IMR-90 (cell line): ENCODE measurements around the gene WDR5. TPM values are rescaled to one million over a fixed set of nuclear protein-coding genes. Genes with fewer than 3 reads are reported as not detected.

Experiments used
- ATAC-seq: fragments of 200-7000 bp; cut with Tn5 transposase; 2 replicates; pipeline ENCODE4 v1.9.1; 2020; ENCODE audit warnings: low read depth, mild to moderate bottlenecking, moderate library complexity
- BruUV-seq: library from RNA; stranded (reverse); fragments of 400-500 nt; replicated peaks from 2 replicates; lab custom pipeline; 2021; lab: Mats Ljungman, UMichigan
- CTCF ChIA-PET: fragments of 300-600 bp; formaldehyde crosslinking; extraction: SDS; loops from one replicate; lab custom pipeline; 2021; ENCODE audit warnings: antibody characterized with exemption; lab: Yijun Ruan, JAX
- POLR2A ChIA-PET: fragments of 300-600 bp; sonication (Branson Sonifier 250); formaldehyde crosslinking; loops from one replicate; lab custom pipeline; 2022; ENCODE audit warnings: antibody characterized with exemption; ENCODE audit not compliant: unreplicated experiment; lab: Charles Lee
- DNase-seq: peaks from one replicate; pipeline ENCODE4 v3.0.0; 2013
- H2AFZ ChIP-seq: replicated peaks from 2 replicates; pipeline ENCODE3; 2013; ENCODE audit warnings: low read length, mild to moderate bottlenecking; ENCODE audit not compliant: poor library complexity
- H2AK5ac ChIP-seq: 2 replicates; pipeline ENCODE4 v1.6.1; 2013; ENCODE audit warnings: low read depth, low read length, inconsistent platforms
- H2AK9ac ChIP-seq: replicated peaks from 2 replicates; pipeline ENCODE3; 2013; ENCODE audit warnings: mild to moderate bottlenecking, low read depth, low read length, moderate library complexity; ENCODE audit not compliant: poor library complexity
- H2BK120ac ChIP-seq: 2 replicates; pipeline ENCODE4 v1.6.1; 2013; ENCODE audit warnings: low read depth, low read length, inconsistent platforms
- H2BK15ac ChIP-seq: 3 replicates; pipeline ENCODE4 v1.6.1; 2013; ENCODE audit warnings: low read depth, low read length, inconsistent platforms
- H2BK20ac ChIP-seq: 2 replicates; pipeline ENCODE4 v1.6.1; 2013; ENCODE audit warnings: low read depth, mild to moderate bottlenecking, inconsistent platforms, low read length, moderate library complexity
- H2BK5ac ChIP-seq: 2 replicates; pipeline ENCODE4 v1.6.1; 2013; ENCODE audit warnings: mild to moderate bottlenecking, low read depth, low read length, inconsistent platforms; ENCODE audit not compliant: poor library complexity, severe bottlenecking
- H3K14ac ChIP-seq: replicated peaks from 2 replicates; pipeline ENCODE4 v1.6.1; 2013; ENCODE audit warnings: low read depth, low read length, inconsistent platforms
- H3K18ac ChIP-seq: 2 replicates; pipeline ENCODE4 v1.6.1; 2013; ENCODE audit warnings: low read depth, low read length, control low read depth
- H3K23ac ChIP-seq: 2 replicates; pipeline ENCODE4 v1.6.1; 2013; ENCODE audit warnings: low read depth, low read length, inconsistent platforms
- H3K27ac ChIP-seq: 2 replicates; pipeline ENCODE4 v1.5.1; 2013; ENCODE audit warnings: mild to moderate bottlenecking, control low read depth, low read length; ENCODE audit not compliant: insufficient read depth
- H3K27me3 ChIP-seq: 2 replicates; pipeline ENCODE4 v1.6.1; 2013; ENCODE audit warnings: low read length; ENCODE audit not compliant: control insufficient read depth, insufficient read depth
- H3K36me3 ChIP-seq: 2 replicates; pipeline ENCODE4 v1.6.1; 2013; ENCODE audit warnings: low read length, mixed read lengths; ENCODE audit not compliant: control insufficient read depth, insufficient read depth
- H3K4ac ChIP-seq: 2 replicates; pipeline ENCODE4 v1.6.1; 2013; ENCODE audit warnings: low read depth, low read length, inconsistent platforms
- H3K4me1 ChIP-seq: 2 replicates; pipeline ENCODE4 v1.6.1; 2013; ENCODE audit warnings: low read length, mixed read lengths; ENCODE audit not compliant: control insufficient read depth, insufficient read depth
- H3K4me2 ChIP-seq: 2 replicates; pipeline ENCODE4 v1.6.1; 2013; ENCODE audit warnings: low read depth, mild to moderate bottlenecking, control low read depth, low read length, moderate library complexity
- H3K4me3 ChIP-seq: 2 replicates; pipeline ENCODE4 v1.5.1; 2013; ENCODE audit warnings: low read depth, mild to moderate bottlenecking, control low read depth, low read length, moderate library complexity; ENCODE audit not compliant: insufficient read depth
- H3K56ac ChIP-seq: 2 replicates; pipeline ENCODE4 v1.6.1; 2013; ENCODE audit warnings: low read length, inconsistent platforms; ENCODE audit not compliant: insufficient read depth; ENCODE audit errors: extremely low read depth
- H3K79me1 ChIP-seq, 2 experiments: 2 replicates each; pipeline ENCODE4 v1.6.1; 2013; ENCODE audit warnings: low read length in 2 of 2, inconsistent platforms in 1 of 2, low read depth in 1 of 2
- H3K9ac ChIP-seq: 2 replicates; pipeline ENCODE4 v1.6.1; 2013; ENCODE audit warnings: low read depth, low read length, control low read depth
- H3K9me1 ChIP-seq: 2 replicates; pipeline ENCODE4 v1.6.1; 2013; ENCODE audit warnings: low read length, inconsistent platforms; ENCODE audit not compliant: insufficient read depth
- H3K9me3 ChIP-seq: 2 replicates; pipeline ENCODE4 v1.6.1; 2013; ENCODE audit warnings: low read length; ENCODE audit not compliant: control insufficient read depth, insufficient read depth
- H4K20me1 ChIP-seq: 2 replicates; pipeline ENCODE4 v1.6.1; 2013; ENCODE audit warnings: low read length, inconsistent platforms; ENCODE audit not compliant: insufficient read depth
- H4K5ac ChIP-seq: 2 replicates; pipeline ENCODE4 v1.6.1; 2013; ENCODE audit warnings: mild to moderate bottlenecking, low read depth, low read length, control low read depth
- H4K8ac ChIP-seq, 2 experiments: 2 replicates each; pipeline ENCODE4 v1.6.1; 2013; ENCODE audit warnings: low read depth in 2 of 2, low read length in 2 of 2, control low read depth in 1 of 2, inconsistent platforms in 1 of 2
- H4K91ac ChIP-seq: 2 replicates; pipeline ENCODE4 v1.6.1; 2013; ENCODE audit warnings: low read depth, low read length, inconsistent platforms; ENCODE audit not compliant: insufficient read depth
- CEBPB ChIP-seq: IDR thresholded peaks from 2 replicates; pipeline ENCODE4 v1.6.1; 2012; ENCODE audit warnings: low read depth, low read length, improper control_type of control experiment
- CHD1 ChIP-seq: IDR thresholded peaks from 2 replicates; pipeline ENCODE4 v1.6.1; 2012; ENCODE audit warnings: low read depth, low read length, improper control_type of control experiment
- FOS ChIP-seq: fragments of 150-350 bp; IDR thresholded peaks from 2 replicates; pipeline ENCODE4 v1.6.1; 2016; ENCODE audit warnings: low read depth, low read length
- MAFK ChIP-seq: IDR thresholded peaks from 2 replicates; pipeline ENCODE4 v1.6.1; 2012; ENCODE audit warnings: low read depth, low read length, improper control_type of control experiment
- MAZ ChIP-seq: IDR thresholded peaks from 2 replicates; pipeline ENCODE4 v1.6.1; 2012; ENCODE audit warnings: low read depth, mild to moderate bottlenecking, low read length, improper control_type of control experiment, moderate library complexity, borderline replicate concordance
- NFE2L2 ChIP-seq: fragments of 150-350 bp; IDR thresholded peaks from 2 replicates; pipeline ENCODE4 v1.6.1; 2016; ENCODE audit warnings: low read depth, mild to moderate bottlenecking, low read length
- POLR2A ChIP-seq: IDR thresholded peaks from 2 replicates; pipeline ENCODE4 v1.6.1; 2012; ENCODE audit warnings: mild to moderate bottlenecking, low read depth, low read length
- RAD21 ChIP-seq: IDR thresholded peaks from 2 replicates; pipeline ENCODE4 v1.6.1; 2012; ENCODE audit warnings: low read length, improper control_type of control experiment
- RCOR1 ChIP-seq: IDR thresholded peaks from 2 replicates; pipeline ENCODE4 v1.6.1; 2012; ENCODE audit warnings: mild to moderate bottlenecking, low read length, improper control_type of control experiment; ENCODE audit not compliant: insufficient replicate concordance
- RFX5 ChIP-seq: IDR thresholded peaks from 2 replicates; pipeline ENCODE4 v1.8.0; 2012; ENCODE audit warnings: low read depth, mild to moderate bottlenecking, low read length, moderate library complexity
- WGBS, 2 experiments: methylation state at CpG; one replicate each; pipeline versions ENCODE4 v1.1.5 to v1.1.7; 2013; ENCODE audit warnings: missing lambda C conversion rate in 2 of 2; ENCODE audit not compliant: insufficient read length in 1 of 2; ENCODE audit errors: extremely low coverage in 2 of 2; 5-methylcytosine and 5-hydroxymethylcytosine counted together
- dilution Hi-C: fragments of 300-500 bp; cut with HindIII; formaldehyde crosslinking; loops from one replicate; pipeline ENCODE4 v1.14.3; 2018; ENCODE audit warnings: low sequenced_read_pairs; ENCODE audit not compliant: unreplicated experiment
- in situ Hi-C: fragments of 300-500 bp; cut with MboI; formaldehyde crosslinking; loops from 3 replicates; pipeline ENCODE4 v1.14.3; 2019; ENCODE audit warnings: low sequenced_read_pairs, inconsistent platforms, mixed read lengths
- intact Hi-C: fragments of 100-400 bp; cut with micrococcal nuclease; formaldehyde crosslinking; loops from 2 replicates; pipeline ENCODE4 v1.10.0; 2022
- polyA plus RNA-seq, 3 experiments: library from polyadenylated mRNA; depleted of rRNA; stranded (reverse); fragments of >200 nt; gene quantifications; 2 replicates each; pipeline ENCODE4 v1.2.3, GENCODE V29; 2012; ENCODE audit warnings: low replicate concordance in 1 of 3
- total RNA-seq: library from RNA; depleted of rRNA; stranded (reverse); fragments of >200 nt; gene quantifications from 2 replicates; pipeline ENCODE4 v1.2.3, GENCODE V29; 2012
- TF ChIP-seq, protein P1 (sequence below): fragments of 150-350 bp; IDR thresholded peaks from 2 replicates; pipeline ENCODE4 v1.6.1; 2016; ENCODE audit warnings: low read depth, mild to moderate bottlenecking, low read length, moderate library complexity, borderline replicate concordance
- TF ChIP-seq, protein P2 (sequence below): fragments of 150-350 bp; IDR thresholded peaks from 2 replicates; pipeline ENCODE4 v1.6.1; 2017; ENCODE audit warnings: mild to moderate bottlenecking, antibody characterized with exemption, low read length, low read depth
- TF ChIP-seq, protein P3 (sequence below): conservative IDR thresholded peaks from 2 replicates; pipeline ENCODE4 v1.5.1; 2012; ENCODE audit warnings: mild to moderate bottlenecking, low read depth, low read length, improper control_type of control experiment

Gene WDR5
- total and polyA plus RNA-seq, 2 of the 4 experiments (the other 2 are of a cell fraction) = 18.3 to 26.6 TPM

DNA sequence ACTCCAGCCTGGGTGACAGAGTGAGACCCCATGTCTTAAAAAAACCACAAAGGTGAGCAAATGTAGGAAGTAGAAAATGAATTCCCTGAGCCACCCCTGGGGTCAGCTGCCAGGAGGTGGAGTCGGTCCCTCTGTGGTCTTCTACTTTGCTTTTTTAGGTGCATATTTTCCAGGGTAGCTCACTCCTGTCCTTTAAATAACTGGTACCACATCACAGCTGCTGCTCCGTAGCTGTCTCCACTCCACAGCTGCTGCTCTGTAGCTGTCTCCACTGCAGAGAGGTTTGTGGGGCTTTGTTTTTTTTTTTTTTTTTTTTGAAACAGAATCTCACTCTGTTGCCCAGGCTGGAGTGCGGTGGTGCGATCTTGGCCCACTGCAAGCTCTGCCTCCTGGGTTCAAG, 8.9 kb downstream of the WDR5 start:
- Histone ChIP-seq H3K4me2 (no peak overlapping the region), H3K18ac (no peak overlapping the region), H2AK9ac (no peak overlapping the region), H4K91ac (no peak overlapping the region), H3K9me3 (no peaks in the 10 kb centered on the region), H3K9me1 (no peaks in the 10 kb centered on the region; the same call in 1 of the 2 replicates), H3K4me3 (no peak overlapping the region), H2AFZ (peak overlapping the region; percentile 18), H3K4me1 (no peaks in the 10 kb centered on the region), H3K79me1 (peaks cover 32 to 42% of the 10 kb centered on the region in 2 experiments), H3K27me3 (no peaks in the 10 kb centered on the region), H3K36me3 (peaks cover 66% of the 10 kb centered on the region), H3K9ac (no peak overlapping the region), H2BK20ac (no peak overlapping the region), H2BK15ac (no peak overlapping the region), H3K27ac (no peak overlapping the region), H4K20me1 (peaks cover 8% of the 10 kb centered on the region), H4K5ac (no peak overlapping the region), H2BK5ac (no peak overlapping the region), H3K23ac (no peak overlapping the region), H3K14ac (no peak overlapping the region), H2BK120ac (no peak overlapping the region), H3K56ac (no peak overlapping the region), H4K8ac (no peak overlapping the region), H2AK5ac (no peak overlapping the region), H3K4ac (no peak overlapping the region)
- dilution Hi-C loops (no loop called here), intact Hi-C loops (no loop called here), in situ Hi-C loops (loop anchor here (25.0 kb wide), 1 partner anchor 358 kb away; no protein-coding TSS in a partner anchor)
- BruUV-seq = no TSS peak
- TF ChIP-seq, protein P1, sequence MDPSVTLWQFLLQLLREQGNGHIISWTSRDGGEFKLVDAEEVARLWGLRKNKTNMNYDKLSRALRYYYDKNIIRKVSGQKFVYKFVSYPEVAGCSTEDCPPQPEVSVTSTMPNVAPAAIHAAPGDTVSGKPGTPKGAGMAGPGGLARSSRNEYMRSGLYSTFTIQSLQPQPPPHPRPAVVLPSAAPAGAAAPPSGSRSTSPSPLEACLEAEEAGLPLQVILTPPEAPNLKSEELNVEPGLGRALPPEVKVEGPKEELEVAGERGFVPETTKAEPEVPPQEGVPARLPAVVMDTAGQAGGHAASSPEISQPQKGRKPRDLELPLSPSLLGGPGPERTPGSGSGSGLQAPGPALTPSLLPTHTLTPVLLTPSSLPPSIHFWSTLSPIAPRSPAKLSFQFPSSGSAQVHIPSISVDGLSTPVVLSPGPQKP = no peak
- no peak for TF ChIP-seq FOS
- TF ChIP-seq POLR2A = no peak
- TF ChIP-seq, protein P2, sequence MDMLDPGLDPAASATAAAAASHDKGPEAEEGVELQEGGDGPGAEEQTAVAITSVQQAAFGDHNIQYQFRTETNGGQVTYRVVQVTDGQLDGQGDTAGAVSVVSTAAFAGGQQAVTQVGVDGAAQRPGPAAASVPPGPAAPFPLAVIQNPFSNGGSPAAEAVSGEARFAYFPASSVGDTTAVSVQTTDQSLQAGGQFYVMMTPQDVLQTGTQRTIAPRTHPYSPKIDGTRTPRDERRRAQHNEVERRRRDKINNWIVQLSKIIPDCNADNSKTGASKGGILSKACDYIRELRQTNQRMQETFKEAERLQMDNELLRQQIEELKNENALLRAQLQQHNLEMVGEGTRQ = no peak
- no peak for TF ChIP-seq MAZ
- no peak for TF ChIP-seq MAFK
- TF ChIP-seq RFX5 = no peak
- TF ChIP-seq RCOR1 = no peak
- no peak for TF ChIP-seq CHD1
- no peak for TF ChIP-seq RAD21
- TF ChIP-seq, protein P3, sequence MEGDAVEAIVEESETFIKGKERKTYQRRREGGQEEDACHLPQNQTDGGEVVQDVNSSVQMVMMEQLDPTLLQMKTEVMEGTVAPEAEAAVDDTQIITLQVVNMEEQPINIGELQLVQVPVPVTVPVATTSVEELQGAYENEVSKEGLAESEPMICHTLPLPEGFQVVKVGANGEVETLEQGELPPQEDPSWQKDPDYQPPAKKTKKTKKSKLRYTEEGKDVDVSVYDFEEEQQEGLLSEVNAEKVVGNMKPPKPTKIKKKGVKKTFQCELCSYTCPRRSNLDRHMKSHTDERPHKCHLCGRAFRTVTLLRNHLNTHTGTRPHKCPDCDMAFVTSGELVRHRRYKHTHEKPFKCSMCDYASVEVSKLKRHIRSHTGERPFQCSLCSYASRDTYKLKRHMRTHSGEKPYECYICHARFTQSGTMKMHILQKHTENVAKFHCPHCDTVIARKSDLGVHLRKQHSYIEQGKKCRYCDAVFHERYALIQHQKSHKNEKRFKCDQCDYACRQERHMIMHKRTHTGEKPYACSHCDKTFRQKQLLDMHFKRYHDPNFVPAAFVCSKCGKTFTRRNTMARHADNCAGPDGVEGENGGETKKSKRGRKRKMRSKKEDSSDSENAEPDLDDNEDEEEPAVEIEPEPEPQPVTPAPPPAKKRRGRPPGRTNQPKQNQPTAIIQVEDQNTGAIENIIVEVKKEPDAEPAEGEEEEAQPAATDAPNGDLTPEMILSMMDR = no peak
- TF ChIP-seq NFE2L2 = no peak
- no peak for TF ChIP-seq CEBPB
- ChIA-PET POLR2A (interaction anchor here (0.6 kb wide), 1 partner anchor 19 kb away, joined by 8 read pairs; no protein-coding TSS in a partner anchor), CTCF (no interaction called here)
- WGBS, 2 experiments = no CpG with 5 or more reads among the region's 4 CpGs
- DNase-seq = peak; percentile 25
- no peak for ATAC-seq
